NOMO-1 (cell line): ENCODE results near the gene MTCH2.

Source experiments
- DNase-seq, 2 experiments: peaks; one replicate each; lab custom pipeline; 2025; ENCODE audit not compliant: unreplicated experiment in 2 of 2; lab: John Stamatoyannopoulos, UW

MTCH2 gene

DNA sequence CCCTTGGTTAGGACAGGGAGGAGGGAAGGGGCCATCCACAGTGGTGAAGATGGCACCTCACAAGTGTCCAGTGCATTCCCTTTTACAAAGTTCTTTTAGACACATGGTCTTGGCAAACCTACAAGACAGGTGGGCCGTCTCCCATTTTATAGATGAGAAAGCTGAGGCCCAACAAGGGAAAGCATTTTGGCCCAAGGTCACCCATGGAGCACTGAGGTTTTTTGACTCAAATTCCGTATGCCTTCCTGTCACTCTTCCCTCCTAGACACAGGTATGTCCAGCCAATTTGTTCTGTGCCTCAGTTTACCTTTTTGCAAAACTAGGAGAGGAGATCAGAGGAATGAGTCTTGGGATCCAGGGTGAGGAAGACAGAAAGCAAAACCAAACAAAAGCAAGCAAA is 49.4 kb downstream of the MTCH2 start:
- DNase-seq = no peak

DNA sequence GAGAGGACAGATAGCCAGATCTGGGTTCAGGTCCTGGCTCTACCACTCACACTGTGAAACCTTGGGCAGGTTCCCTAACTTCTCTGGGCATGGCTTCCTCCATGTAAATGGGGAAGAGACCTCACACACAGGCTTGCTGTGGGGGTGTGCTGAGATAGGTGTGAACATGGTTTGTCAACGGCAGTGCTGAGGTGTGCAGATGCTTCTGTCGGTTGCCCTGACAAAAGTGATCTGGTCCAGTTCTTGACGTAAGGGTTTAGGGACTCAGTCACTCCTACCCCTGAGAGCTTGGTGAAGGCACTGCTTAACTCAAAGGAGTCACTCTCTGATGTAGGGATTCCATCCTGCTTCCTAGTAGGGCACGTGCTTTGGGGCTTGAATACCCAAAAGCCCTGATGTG is 50.1 kb downstream of the MTCH2 start:
- DNase-seq = peak; percentile 36 to 42

DNA sequence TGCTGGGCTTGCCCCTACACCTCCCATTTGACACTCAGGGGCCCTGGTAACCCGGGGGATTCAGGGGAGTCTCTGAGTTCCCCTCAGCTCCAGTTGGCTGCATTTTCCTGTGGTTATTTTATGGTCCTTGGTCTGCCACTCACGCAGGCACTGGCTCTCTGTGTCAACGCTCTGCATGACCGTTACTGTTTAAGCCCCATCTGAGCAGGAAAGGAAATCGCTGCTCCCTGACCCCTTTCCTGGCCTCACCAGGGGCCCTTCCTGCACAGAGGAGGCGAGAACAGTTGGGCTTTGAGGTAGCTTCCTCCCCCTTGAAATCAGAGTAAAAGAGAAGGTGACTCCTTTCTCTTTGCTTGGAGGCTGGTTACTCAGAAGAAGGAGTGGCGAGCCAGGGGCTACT is 50.6 kb downstream of the MTCH2 start:
- peak; percentile 84 for DNase-seq

DNA sequence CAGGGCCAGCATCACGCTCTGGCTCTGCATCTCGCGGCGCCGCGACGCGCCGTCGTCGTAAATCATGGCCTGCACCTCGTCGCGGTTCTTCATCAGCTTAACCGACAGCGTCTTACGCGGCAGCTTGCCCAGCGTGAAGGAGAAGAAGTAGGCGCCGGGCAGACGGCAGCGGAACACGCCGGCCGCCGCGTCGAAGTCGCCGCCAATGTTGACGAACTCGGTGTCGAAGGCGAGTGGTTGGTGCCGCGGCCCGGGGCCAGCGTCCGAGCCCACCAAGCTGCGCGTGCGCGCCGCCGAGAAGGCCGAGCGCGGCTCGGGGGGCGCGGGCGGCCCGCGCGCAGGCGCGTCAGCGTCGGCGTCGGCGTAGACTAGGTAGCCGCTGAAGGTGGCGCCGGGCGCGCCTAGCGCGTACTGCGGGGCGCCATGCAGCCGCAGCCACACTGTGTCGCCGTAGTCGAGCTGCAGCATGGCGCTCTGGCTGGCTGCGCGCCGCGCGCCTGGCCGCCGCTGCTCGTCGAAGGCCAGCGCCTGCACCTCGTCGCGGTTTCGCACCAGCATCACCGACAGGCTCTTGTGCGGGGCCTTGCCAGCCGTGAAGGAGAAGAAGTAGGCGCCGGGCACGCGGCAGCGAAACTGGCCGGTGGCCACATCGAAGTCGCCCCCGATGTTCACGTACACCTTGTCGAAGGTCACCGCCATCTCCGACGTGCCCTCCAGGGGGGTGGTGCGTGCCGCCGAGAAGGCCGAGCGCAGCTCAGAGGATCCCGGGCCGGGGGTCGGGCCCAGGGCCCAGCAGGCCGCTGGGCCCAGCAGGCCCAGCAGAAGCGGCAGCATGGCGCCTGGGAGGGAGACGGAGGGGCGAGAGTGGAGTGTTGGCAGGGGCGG is 52.1 kb downstream of the MTCH2 start:
- no peak for DNase-seq

DNA sequence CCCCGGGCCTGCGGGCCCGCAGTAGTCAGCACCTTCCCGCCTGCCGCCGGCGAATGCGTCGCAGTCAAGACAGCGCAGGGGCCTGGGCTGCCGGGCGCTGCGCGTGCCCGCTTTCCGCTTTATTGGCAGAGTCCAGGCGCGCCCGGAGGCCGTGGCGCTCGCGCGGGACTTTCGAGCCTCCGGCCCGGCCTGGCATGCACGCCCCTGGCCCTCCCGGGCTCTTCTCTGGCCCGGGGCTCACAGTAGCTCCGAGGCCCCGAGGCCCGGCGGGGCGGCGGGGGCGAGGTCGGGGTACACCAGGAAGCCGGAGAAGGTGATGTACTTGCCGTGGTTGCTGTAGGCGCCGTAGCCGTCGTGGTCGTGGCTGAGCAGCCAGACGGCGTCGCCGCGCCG is 52.8 kb downstream of the MTCH2 start:
- no peak for DNase-seq

DNA sequence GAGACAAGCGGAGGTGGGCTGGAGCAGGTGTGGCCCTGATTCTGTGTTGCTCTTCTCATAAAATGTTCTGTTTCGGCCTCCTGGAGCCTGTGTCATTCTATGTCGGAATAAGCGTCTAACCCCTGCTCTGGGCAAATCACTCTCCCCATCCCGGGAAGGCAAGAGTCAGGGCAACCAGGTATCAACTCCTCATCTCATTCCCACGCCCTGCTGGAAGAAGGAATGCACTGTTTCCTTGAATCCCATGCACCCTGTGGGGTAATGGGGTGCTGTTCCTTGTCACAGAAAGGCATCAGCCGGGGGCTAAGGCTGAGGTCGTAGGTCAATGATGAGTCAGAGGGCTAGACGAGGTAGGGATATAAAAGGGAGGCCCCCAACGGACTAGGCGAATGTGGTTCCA is 53.2 kb downstream of the MTCH2 start:
- no peak for DNase-seq

DNA sequence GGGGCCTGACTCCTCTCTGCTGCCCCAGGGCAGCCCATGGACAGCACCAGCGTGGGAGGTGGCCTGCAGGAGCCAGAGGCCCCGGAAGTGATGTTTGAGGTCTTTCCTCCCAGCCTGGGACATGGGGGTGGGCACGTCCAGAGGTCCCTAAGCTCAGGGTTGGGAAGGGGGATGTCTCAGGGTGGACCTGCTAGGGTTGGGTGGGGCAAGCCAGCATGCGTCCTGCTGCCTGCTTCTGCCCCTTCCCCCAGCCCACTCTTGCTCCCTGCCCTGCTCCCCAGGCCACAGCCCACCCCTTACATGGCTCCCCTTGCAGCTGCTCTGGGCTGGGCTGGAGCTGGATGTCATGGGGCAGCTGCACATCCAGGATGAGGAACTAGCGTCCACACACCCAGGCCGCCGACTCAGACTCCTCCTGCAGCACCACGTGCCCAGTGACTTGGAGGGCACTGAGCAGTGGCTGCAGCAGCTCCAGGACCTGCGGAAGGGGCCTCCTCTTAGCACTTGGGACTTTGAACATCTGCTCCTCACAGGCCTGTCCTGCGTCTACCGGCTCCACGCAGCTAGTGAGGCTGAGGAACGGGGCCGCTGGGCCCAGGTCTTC is 54.5 kb downstream of the MTCH2 start:
- peak; percentile 88 to 92 for DNase-seq

DNA sequence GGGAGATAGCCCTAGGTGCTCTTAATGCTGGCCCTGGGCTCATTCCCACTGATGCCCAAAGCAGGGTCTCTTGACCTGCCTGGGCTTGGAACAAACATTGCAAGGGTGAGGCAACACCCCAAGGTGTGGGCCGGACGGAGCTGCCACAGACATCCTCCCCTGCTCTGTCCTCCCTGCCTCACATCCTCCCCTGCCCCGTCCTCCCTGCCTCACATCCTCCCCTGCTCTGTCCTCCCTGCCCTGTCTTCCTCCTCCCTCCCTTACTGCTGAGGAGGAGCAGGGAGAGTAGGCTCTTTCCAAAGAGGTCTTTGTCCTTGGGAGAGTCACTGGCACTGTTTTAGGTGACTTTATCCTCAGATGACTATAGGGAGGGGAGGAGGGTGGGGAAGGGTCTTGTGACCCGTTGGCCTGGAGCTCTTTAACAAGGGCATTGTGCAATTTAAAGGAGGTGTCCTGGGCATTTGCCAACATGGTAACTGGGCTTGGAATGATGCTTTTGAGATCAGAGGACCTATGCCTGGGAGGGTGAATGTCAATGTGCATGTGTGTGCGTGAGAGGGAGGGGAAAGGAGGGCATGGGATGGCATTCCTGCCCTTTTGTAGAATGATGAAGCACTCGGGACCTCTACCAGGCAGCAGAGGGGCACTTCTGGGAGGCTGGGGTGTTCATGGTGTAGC is 55.2 kb downstream of the MTCH2 start:
- no peak for DNase-seq

DNA sequence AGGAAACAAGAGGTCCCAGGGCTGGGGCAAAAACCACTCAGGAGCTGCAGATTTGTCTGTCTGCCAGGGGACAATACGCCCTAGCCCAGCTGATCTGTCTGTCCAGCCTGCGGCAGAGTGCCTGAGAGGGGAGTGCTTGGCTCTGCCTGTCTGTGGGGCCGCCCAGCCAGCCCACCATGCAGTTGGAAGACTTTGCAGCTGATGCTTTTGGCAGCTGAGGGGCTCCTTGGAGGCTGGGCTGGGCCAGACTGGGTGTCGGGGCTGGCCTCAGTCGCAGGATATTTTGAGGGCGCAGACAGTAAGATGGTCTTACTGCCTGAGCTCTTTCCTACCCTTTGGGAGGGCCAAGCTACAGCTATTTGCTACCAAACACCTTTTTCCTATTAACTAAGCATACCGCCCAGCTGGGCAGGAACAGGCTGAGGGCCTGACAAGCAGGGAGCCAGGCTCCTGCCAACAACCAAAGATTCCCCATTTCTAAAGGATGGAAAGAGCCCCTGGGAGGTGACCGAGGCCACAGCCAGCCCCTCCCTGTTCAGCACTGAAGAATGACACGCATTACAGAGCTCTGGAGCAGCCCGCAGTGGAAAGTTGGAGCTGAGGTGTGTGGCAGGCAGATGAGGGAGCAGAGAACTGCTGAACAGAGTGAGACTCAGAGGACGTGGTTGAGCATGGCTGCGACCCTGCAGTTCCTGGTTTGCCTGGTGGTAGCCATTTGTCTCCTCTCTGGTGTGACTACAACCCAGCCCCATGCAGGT is 56.1 kb downstream of the MTCH2 start, which contains the start of gene FAM180B:
Gene FAM180B, plus strand, starts transcription at position 581 of the 758 bp plus-strand sequence. Its CDS starts 91 bp downstream, at position 672.
- no peak for DNase-seq

DNA sequence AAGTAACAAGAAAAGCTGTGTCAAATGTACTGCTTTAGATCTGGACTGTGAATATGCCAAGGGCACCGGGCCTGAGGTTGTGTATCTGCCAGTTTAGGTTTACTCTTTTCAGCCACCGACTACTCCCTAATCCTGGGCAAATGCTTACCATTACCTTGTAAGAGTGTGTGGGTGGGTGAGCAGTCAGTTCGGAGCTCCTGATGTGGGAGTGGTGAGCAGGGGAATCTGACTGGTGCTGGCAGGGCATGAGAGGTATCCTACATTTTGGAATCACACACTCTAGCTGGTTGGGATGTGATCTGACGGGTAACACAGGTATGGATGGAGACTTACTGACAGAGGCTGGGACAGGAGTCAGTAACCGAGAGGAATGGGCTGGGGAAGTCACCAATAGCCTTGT is 58.5 kb downstream of the MTCH2 start:
- DNase-seq = no peak

DNA sequence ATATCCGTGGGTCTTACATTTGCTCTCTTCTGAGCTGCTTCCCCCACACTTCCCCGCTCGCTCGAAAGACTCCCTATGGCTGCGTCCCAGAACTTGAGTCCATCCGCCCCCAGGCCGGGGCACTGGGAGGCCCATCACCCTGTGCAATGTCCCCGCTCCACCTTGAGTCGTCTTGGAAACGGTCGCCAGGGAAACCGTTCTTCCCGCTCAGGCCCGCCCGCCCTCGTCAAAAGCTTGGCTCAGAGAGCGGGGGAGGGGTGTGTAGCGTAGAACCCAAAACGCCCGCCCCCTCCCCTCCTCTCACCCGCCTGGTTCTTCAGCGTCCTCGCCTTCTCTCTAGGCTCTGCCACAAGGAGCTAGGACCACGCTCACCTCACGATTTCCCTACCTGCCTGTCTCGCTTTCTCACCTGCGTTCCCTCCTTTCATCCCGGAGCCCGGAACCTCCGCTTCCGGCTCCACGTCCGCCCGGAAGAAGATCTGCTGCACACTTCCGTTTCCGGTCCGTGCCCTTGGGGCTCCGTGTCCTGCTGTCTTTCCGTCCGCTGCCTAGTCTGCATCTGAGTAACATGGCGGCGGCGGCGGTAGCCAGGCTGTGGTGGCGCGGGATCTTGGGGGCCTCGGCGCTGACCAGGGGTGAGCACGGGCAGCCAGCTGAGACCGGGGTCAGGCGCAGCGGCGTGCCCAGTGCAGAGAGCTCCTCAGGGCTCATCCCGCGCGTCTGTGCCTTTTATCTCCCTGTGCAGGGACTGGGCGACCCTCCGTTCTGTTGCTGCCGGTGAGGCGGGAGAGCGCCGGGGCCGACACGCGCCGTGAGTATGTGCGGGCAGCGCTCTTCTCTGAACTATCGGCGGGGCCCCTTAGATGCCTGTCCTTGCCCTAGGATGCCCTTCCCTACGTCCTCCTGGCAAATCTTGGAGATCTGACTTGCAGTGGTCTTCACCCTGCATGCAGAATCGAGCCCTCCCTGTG is 63.5 kb downstream of the MTCH2 start, which contains the start of the genes KBTBD4 and NDUFS3:
Gene KBTBD4, minus strand, starts transcription at position 447 of the 971 bp plus-strand sequence. Its CDS starts 19 bp downstream, at position 428.
Gene NDUFS3, plus strand, starts transcription at position 551 of the 971 bp plus-strand sequence. Its CDS starts 18 bp downstream, at position 569.
- peak; percentile 76 to 81 for DNase-seq

DNA sequence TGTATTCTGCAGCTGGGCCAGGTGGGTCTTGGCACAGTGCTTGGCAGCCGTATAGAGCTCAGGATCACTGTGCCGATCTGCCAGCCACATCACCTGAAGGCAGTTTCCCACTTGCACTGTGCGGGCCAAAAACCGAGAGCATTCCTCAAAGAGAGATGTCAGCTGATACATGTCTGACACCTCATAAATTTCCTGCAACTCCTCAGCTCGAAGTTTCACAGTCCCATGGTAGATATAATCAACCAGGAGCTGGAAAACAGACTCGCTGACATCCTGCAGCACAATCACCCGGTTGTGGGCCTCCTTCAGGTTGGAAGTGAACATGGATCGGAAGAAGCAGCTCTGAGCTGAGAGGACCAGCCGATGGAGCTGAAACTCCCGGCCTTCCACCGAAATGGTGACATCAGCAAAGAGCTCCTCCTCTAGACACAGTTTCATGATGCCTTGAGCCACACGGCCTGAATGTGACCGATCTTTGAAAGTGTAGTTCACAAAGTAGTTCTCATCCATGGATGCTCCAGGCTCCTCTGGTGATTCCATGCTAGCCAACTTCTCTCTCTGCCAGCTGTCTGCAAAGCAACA is 64.8 kb downstream of the MTCH2 start:
- DNase-seq = no peak

DNA sequence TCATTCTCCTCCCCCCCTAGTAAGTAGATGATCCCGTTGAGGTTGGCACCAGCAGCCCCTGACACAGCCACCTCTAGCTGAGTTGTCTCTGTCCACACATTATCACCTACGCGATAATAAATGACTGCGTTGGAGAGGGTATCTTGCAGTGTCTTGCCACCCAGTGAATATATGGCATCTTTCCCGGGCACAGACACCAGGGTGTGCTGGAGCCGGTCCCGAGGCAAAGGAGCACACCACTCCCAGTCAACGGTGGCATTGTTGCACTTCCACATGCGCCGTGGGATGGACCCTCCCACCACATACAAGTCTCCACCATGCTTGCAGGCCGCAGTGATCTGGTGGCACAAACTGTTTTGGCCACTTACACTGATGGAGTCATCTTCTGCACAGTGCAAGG is 69.0 kb downstream of the MTCH2 start:
- no peak for DNase-seq

DNA sequence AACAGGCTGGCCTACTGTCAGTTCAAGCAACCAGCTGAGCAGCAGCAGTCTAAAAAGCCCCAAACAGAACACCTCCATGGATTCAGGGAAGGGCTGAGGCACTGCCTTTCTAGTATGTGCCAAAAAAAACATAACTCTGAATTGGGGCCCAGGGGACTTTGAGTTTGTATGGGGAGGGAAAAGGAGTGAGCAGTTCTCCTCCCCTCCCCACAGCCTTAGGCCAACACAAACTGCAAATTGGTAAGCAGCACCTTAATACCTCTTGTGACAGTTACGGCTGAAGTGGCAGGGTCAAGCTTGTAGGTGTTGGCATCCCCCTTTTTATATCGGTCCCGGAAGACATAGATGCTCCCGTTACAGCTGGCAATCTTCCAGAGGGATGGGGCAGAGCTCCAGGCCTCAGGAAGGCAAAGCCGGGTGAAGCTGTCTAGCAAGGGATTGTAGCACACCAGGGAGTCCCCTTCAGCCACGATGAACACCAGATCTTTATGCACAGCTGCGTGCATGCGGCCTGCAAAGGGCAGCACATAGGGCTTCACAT is 69.6 kb downstream of the MTCH2 start:
- DNase-seq = no peak

DNA sequence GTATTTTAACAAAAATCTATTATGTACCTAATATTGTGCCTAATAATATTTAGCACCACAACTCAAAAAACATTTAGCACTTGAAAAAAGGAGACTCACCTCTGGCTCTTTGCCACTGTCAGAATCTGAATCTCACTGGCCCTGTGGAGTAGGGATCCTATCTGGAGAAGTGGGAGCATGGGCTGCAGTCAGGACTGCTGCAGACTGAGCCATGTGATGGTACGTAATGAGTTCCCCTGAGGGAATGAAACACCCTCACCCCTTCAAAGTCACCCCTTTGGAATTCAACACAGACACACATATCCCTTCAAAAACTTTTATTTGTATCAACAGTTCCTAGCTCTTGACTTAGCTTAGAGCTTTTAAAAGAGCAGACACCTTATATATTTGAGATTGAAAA is 70.5 kb downstream of the MTCH2 start:
- no peak for DNase-seq

DNA sequence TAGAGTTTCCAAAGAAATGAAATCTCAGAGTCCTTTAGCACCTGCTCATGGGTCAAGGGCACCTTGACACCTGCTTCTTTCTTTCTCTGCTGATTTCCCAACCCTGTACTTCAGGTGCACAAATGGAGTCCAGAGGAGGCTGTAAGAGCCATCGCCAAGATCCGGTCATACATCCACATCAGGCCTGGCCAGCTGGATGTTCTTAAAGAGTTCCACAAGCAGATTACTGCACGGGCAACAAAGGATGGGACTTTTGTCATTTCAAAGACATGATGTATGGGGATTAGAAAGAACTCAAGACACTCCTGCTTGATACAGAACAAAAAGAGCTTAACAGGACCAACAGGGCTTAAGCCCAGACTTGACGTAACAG is 71.0 kb downstream of the MTCH2 start:
- DNase-seq = no peak

DNA sequence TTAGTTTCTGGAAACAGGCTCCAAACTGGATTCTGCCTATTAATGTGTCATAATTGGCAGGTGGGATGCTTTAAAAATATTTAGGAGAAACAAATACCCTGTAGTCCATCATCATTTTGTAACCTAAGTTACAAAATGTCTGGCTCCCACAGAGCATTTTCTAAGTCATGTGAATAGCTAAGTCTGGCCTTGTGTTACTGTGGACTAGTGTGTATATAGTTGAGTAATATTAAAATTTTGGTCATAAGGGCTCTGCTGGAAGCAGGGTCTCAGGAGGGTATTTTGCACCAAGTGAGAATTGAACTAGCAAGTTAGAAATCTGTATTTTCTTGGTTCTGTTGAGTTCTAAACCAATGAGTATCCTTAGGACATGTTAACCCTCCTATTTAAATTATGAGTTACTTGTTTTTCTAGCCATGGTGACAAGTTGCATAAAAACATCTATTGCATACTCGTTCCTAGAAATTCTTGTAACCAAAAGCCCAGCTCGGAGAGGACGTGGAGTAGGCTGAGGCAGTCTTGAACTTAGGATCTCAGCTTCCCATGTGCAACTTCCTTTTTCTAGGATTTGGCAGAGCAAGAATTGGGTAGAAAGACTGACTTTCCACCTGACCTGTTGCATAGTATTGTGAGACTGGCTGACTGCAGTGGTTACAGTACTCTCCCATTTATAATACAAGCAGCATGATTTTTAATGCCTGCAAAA is 71.6 kb downstream of the MTCH2 start:
- no peak for DNase-seq

DNA sequence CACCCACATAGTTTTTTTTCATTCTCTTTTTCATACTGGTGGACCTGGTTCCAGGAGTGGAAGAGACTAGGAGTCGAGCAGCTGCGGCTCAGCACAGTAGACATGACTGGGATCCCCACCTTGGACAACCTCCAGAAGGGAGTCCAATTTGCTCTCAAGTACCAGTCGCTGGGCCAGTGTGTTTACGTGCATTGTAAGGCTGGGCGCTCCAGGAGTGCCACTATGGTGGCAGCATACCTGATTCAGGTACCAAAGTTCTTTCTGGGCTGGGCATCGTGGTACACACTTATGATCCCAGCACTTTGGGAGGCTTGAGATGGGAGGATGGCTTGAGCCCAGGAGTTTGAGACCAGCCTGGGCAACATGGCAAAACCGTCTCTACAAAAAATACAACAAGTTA is 72.7 kb downstream of the MTCH2 start:
- DNase-seq = no peak
